KOPT-K1 (cell line): ENCODE data around the gene SEM1.
"Not testable (repeated sequence)": the region's sequence is repeated elsewhere in the genome, so short reads cannot be mapped to it uniquely, and the experiment has no call there.

Source experiments
- H3K27ac ChIP-seq: fragments of 200-600 bp; sonication (generic); 2 replicates; pipeline ENCODE4 v1.5.1; 2016; ENCODE audit warnings: antibody characterized with exemption, mild to moderate bottlenecking, low read depth, low read length; ENCODE audit not compliant: poor library complexity, severe bottlenecking
- H3K36me3 ChIP-seq: fragments of 200-600 bp; sonication (generic); 2 replicates; pipeline ENCODE4 v1.5.1; 2017; ENCODE audit warnings: antibody characterized with exemption, mild to moderate bottlenecking, low read length, moderate library complexity; ENCODE audit not compliant: insufficient read depth
- H3K9me3 ChIP-seq: fragments of 200-600 bp; sonication (generic); 2 replicates; pipeline ENCODE4 v1.5.1; 2017; ENCODE audit warnings: antibody characterized with exemption, low read length, mild to moderate bottlenecking; ENCODE audit not compliant: insufficient read depth, poor library complexity, severe bottlenecking

Gene SEM1

GRCh38 chr7:96685755-96686154, 23.9 kb downstream of the SEM1 start:
- Histone ChIP-seq H3K9me3 (peaks cover 16% of the 10 kb centered on the region), H3K27ac (no peak overlapping the region), H3K36me3 (peaks cover 62% of the 10 kb centered on the region)

GRCh38 chr7:96685353-96685752, 24.3 kb downstream of the SEM1 start:
- H3K9me3 ChIP-seq: peaks cover 16% of the 10 kb centered on the region
- H3K27ac ChIP-seq: no peak overlapping the region
- peaks cover 58% of the 10 kb centered on the region for H3K36me3 ChIP-seq

- no peak overlapping the region for H3K27ac ChIP-seq
- peaks cover 9% of the 10 kb centered on the region for H3K9me3 ChIP-seq
- H3K36me3 ChIP-seq: peaks cover 21% of the 10 kb centered on the region; the same call in 1 of the 2 replicates
Observed at GRCh38 chr7:96679886-96680285, 29.8 kb downstream of the SEM1 start.

DNA sequence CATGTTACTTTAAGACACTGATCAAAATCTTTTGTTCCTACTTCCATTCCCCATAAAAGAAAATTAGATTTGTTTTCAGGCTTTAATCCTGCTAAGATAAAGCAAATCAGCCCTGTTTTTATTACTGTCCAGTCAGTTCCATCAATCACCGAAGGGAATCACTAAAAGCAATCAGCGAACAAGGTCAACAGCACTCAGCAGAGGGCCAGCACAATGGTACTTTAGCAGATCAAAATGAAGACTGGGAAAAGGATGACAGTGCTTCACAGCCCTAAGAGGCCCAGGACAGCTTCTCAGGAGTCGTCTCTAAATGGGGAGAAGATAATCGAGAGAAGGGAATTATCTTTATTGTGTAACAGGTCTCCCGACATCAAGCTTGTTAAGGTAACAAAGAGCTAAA, 32.7 kb downstream of the SEM1 start:
- H3K9me3 ChIP-seq: no peaks in the 10 kb centered on the region
- no peak overlapping the region for H3K27ac ChIP-seq
- 0 out of 2 replicates have a peak, but pooled peaks cover 9% of the 10 kb centered on the region for H3K36me3 ChIP-seq

DNA sequence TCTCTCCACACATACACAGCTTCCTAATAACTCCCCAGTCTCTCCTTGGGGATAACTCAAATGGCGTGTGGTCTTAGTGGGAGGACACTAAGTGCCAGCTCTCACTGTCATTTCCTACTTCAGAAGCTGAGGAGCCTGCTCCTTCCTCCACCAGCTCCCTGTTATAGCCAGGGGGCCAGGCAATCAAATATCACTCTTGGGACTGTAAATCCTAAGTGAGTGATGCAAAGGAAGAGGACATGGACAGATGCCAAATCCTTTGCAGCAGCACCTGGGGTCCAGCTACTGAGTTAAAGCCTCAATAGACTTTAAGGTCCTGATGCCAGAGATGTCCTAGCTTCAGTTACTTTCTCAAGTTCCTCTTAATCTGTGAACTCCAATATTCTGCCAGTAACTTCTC, 34.1 kb downstream of the SEM1 start:
- H3K36me3 ChIP-seq: 0 out of 2 replicates have a peak, but pooled peaks cover 10% of the 10 kb centered on the region
- no peak overlapping the region for H3K27ac ChIP-seq
- no peaks in the 10 kb centered on the region for H3K9me3 ChIP-seq

GRCh38 chr7:96674565-96674964, 35.1 kb downstream of the SEM1 start:
- Histone ChIP-seq H3K9me3 (no peaks in the 10 kb centered on the region), H3K27ac (no peak overlapping the region), H3K36me3 (0 out of 2 replicates have a peak, but pooled peaks cover 10% of the 10 kb centered on the region)

DNA sequence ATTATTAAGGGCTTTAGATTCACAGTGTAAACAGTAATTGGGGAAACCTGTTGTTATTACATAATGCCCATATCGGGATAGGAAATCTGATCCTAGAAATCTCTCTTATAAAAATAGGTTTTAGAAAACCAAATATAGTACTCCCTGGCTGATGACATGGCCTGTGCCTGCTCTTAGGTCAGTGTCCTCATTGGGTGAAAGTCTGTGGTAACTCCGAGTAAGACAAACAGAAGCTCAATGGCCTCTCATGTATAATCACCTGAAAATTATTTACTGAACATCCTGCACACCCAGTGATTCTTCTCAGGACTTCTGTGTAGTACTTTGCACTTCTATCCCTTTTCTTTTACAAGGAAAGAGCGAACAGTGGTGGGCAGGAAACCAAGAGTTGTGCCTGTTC, 37.8 kb downstream of the SEM1 start:
- Histone ChIP-seq H3K9me3 (no peaks in the 10 kb centered on the region), H3K36me3 (peaks cover 16% of the 10 kb centered on the region; the same call in 1 of the 2 replicates), H3K27ac (no peak overlapping the region)

GRCh38 chr7:96670338-96671289, 39.0 kb downstream of the SEM1 start:
- no peaks in the 10 kb centered on the region for H3K9me3 ChIP-seq
- H3K36me3 ChIP-seq: peaks cover 16% of the 10 kb centered on the region; the same call in 1 of the 2 replicates
- H3K27ac ChIP-seq: no peak overlapping the region

GRCh38 chr7:96669812-96670211, 39.8 kb downstream of the SEM1 start:
- Histone ChIP-seq H3K27ac (no peak overlapping the region), H3K9me3 (no peaks in the 10 kb centered on the region), H3K36me3 (peaks cover 16% of the 10 kb centered on the region; the same call in 1 of the 2 replicates)

- Histone ChIP-seq H3K27ac (no peak overlapping the region), H3K36me3 (peaks cover 9% of the 10 kb centered on the region; the same call in 1 of the 2 replicates), H3K9me3 (no peaks in the 10 kb centered on the region)
Observed at GRCh38 chr7:96667026-96667425, 42.6 kb downstream of the SEM1 start.

- Histone ChIP-seq H3K27ac (no peak overlapping the region), H3K36me3 (peaks cover 6% of the 10 kb centered on the region; the same call in 1 of the 2 replicates), H3K9me3 (no peaks in the 10 kb centered on the region)
Observed at GRCh38 chr7:96665689-96666088, 44.0 kb downstream of the SEM1 start.

DNA sequence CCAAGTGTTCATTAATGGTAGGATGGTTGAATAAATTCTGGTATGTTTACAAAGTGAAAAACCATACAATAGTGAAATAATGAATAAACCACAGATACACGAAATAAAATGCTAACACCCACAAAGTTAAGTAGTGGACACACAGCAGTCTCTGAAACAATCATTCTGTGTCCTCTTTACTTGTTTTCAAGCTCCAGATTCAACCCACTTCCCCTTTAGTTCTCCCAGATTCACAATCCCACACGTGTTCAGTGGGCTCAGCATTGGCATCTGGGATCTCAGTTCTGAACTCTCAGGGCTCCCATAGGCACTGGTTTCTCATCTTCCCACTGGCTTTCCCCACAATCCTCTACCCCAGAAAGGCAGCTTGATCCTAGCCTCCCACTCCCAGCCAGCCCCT, 44.9 kb downstream of the SEM1 start:
- peaks cover 6% of the 10 kb centered on the region; the same call in 1 of the 2 replicates for H3K36me3 ChIP-seq
- H3K27ac ChIP-seq: no peak overlapping the region
- H3K9me3 ChIP-seq: no peaks in the 10 kb centered on the region

DNA sequence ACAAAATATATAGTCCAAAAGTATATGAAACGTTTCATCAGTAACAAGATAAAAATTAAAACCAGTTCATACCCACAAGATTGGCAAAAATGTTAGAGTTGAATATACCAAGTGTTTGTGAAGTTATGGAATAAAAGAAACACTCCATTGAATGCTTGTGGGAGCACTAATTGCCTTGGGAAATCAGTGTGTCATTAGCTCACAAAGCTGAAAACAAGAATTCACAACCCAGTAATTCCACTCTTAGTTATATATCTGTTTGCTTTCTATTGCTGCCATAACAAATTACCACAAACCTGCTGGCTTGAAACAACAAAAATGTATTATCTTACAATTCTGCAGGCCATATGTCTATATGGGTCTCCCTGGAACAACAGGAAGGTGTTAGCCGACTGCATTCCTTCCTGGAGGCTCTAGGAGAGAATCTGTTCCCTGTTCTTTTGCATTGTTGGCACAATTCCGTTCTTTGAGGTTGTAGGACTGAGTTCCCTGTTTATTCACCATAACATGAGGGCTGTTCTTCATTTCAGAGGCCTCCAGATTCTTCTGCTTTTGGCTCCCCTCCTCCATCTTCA, 45.7 kb downstream of the SEM1 start:
- no peaks in the 10 kb centered on the region for H3K9me3 ChIP-seq
- peaks cover 6% of the 10 kb centered on the region; the same call in 1 of the 2 replicates for H3K36me3 ChIP-seq
- H3K27ac ChIP-seq: no peak overlapping the region

GRCh38 chr7:96663457-96663856, 46.2 kb downstream of the SEM1 start:
- H3K9me3 ChIP-seq: no peaks in the 10 kb centered on the region
- H3K27ac ChIP-seq: no peak overlapping the region
- peaks cover 6% of the 10 kb centered on the region; the same call in 1 of the 2 replicates for H3K36me3 ChIP-seq

DNA sequence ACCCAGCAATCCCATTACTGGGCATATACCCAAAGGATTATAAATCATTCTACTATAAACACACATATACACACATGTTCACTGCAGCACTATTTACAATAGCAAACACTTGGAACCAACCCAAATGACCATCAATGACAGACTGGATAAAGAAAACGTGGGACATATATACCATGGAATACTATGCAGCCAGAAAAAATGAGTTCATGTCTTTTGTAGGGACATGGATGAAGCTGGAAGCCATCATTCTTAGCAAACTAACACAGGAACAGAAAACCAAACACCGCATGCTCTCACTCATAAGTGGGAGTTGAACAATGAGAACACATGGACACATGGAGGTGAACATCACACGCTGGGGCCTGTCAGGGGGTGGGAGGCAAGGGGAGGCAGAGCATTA, 47.5 kb downstream of the SEM1 start:
- not testable (repeated sequence) for H3K27ac ChIP-seq, H3K9me3 ChIP-seq, H3K36me3 ChIP-seq
